GM12872 (cell line): ENCODE data around the gene DKC1.

Experiments used
- TF ChIP-seq, protein P1 (sequence below): IDR thresholded peaks from 3 replicates; pipeline ENCODE4 v1.5.1; 2011; ENCODE audit warnings: low read depth, mild to moderate bottlenecking, low read length, moderate library complexity; ENCODE audit not compliant: insufficient read depth

The DKC1 gene

GRCh38 chrX:154797006-154797405, 34.3 kb downstream of the DKC1 start:
- TF ChIP-seq, protein P1, sequence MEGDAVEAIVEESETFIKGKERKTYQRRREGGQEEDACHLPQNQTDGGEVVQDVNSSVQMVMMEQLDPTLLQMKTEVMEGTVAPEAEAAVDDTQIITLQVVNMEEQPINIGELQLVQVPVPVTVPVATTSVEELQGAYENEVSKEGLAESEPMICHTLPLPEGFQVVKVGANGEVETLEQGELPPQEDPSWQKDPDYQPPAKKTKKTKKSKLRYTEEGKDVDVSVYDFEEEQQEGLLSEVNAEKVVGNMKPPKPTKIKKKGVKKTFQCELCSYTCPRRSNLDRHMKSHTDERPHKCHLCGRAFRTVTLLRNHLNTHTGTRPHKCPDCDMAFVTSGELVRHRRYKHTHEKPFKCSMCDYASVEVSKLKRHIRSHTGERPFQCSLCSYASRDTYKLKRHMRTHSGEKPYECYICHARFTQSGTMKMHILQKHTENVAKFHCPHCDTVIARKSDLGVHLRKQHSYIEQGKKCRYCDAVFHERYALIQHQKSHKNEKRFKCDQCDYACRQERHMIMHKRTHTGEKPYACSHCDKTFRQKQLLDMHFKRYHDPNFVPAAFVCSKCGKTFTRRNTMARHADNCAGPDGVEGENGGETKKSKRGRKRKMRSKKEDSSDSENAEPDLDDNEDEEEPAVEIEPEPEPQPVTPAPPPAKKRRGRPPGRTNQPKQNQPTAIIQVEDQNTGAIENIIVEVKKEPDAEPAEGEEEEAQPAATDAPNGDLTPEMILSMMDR: no peak

DNA sequence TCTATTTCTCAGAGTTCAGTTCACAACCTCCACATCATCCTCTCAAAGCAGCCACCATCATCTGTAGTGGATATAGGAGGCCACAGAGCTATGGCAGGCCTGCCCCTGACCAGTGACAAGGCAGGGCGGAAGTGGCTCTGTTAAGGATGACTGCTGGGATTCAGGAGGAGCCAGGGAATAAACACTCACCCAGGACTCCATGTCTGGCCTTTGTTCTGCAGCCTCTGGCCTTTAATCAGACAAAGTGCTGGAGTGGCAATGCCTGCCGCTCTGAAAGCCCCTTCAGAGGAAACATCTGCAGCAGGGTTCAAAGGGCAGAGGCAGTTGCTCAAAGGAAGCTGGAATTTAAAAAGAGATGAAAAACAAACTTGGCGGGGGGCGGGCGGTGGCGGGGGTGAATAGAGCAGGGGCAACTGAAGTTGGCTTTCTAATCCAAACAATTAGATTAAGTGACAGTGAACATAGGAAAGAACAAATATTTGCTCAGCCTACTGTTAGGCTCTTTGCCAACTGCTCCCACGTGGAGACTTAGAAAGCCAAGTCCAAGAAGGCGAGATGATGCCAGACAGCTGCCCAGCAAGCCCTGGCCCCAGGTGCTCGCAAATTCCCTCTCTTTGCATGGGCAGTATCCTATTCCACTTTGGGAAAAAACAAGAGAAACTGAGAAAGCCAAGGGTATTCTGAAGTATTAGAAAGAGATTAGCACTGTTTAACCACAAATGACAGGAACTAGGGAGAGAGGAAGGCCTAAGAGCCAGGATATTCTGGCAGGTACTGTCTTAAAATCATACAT, 37.1 kb downstream of the DKC1 start:
- TF ChIP-seq, protein P1: no peak

- TF ChIP-seq, protein P1: no peak
Observed at GRCh38 chrX:154800478-154801210, 38.0 kb downstream of the DKC1 start.

DNA sequence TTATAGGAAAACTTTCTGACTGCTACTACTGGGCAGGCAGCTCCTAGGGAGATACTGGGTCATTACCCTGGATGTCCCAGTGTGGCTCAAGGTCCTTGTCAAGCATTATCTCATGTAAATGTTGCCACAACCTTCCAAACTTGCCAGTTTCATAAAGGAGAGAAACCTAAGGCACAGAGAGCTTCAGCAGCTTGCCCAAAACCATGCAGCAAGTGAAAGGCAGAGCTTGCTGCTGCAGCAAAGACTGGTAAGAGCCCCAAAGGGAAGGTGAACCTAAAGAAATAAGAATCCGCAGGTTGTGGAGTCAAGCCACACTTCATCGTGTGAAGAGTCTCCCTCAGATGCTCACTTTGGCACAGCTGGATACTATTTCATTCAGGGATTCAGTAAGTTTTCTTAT, 40.3 kb downstream of the DKC1 start:
- TF ChIP-seq, protein P1: no peak

DNA sequence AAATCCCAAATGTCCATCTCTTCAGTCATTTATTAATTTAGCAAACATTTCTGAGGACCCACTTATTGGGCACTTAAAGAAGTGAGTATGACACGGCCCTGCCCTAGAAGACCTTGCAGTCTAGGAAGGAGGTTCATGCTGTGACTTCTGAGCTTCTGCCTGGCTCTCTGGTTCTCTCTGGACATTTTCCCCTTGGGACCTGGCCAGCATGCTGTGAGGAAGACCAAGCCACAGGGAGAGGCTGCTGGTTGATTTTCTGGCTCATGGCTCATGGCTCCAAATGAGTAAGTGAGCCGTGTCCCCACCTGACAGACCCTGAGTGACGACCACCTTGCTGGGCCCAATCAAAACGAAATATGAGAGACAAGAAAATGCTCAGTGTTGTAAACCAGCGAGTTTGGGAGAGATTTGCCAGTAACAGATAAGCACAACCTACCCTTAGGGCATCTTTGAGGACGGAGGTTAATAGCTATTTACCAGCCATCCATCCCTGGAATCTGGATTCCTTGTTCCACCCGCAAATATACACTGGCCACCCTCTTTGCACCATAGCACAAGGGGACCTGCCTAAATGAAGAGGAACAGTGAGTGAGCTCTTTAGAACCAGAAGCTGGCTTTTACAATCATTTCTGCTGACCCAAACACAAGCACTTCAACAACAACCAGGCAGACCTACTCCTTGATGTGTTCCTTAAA, 41.7 kb downstream of the DKC1 start:
- TF ChIP-seq, protein P1: no peak

- TF ChIP-seq, protein P1: no peak
Observed at GRCh38 chrX:154804957-154805695, 42.5 kb downstream of the DKC1 start, which contains the start of gene MPP1. Gene MPP1, minus strand, starts transcription at chrX:154805485. Its CDS starts 112 bp downstream, at chrX:154805373.
